HS-5 (cell line): Measurements from ENCODE around the gene NLGN3.

Source experiments
- DNase-seq: peaks from one replicate; pipeline ENCODE4 v3.0.0-alpha.2; 2012; ENCODE audit warnings: low read depth

Gene NLGN3

GRCh38 chrX:71118032-71118984 is 26.3 kb upstream of the NLGN3 start, which contains the start of gene MED12:
TSS of gene MED12 (plus strand) at chrX:71118596. CDS start at chrX:71118755, 159 bp downstream.
- DNase-seq: peak; percentile 25

DNA sequence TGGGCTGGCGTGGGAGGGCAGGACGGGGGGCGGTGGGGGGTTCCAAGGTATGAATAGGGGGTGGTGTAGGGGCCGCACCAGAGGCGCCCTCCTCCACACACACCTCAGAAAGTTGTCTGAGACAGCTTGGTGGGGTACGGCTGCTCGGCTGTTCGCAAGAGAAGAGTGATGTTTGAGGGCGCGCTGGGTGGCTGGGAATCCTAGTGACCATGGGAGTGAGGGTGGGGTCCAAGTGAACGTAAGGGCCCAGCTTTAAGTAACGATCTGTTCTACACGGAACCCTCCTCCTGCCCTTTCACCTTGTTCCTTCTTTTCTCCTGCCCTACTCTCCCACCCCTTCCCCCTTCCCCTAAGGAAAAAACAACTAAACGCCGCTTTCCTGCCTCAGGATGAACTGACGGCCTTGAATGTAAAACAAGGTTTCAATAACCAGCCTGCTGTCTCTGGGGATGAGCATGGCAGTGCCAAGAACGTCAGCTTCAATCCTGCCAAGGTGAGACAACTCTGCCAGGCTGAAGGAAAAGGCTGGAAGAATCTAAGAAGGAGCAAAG is 25.6 kb upstream of the NLGN3 start:
- DNase-seq: no peak

DNA sequence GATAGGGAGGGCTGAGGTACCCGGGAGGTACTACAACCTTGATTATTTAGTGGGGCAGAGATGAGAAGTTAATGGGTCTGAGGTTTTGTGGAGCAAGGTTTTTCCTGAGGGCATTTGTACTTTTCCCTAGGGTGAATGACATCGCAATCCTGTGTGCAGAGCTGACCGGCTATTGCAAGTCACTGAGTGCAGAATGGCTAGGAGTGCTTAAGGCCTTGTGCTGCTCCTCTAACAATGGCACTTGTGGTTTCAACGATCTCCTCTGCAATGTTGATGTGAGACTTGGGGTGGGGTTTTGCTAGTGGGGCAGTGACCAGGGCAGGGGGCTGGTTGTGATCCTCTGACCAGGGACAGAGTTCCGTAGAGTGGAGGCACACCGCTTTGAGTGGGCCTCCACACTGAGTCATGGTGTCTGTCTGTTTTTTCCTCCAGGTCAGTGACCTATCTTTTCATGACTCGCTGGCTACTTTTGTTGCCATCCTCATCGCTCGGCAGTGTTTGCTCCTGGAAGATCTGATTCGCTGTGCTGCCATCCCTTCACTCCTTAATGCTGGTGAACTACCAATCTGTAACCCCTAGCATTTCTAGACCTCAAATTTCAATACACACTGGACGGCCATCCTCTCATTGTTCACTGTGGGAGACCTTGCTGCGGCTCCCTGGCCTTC is 16.3 kb upstream of the NLGN3 start:
- no peak for DNase-seq

DNA sequence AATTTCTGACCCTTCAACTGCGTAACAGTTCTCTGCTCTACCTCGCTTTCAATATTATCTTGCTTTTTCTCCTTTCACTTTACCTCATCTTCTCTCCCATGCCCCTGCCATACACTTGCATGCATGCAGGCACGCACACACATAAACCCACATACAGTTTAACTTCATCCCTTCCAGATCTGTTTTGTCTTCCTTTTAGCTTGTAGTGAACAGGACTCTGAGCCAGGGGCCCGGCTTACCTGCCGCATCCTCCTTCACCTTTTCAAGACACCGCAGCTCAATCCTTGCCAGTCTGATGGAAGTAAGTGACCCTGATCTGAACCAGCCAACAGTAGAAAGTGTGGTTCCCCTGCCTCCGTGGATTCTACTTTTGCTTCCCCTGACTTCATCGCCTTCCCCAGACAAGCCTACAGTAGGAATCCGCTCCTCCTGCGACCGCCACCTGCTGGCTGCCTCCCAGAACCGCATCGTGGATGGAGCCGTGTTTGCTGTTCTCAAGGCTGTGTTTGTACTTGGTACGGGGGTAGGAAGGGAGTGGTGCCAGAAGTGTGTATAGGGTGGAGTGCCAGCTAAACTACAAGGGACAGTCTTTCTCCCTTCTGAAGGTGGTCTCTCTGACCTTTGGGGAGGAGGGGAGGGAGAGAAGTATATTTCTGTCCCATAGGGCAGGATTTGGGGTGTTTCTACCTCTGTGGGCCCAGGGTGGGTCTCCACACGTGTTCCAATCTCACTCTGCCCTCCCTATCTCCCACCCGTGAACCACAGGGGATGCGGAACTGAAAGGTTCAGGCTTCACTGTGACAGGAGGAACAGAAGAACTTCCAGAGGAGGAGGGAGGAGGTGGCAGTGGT is 15.5 kb upstream of the NLGN3 start:
- DNase-seq: no peak

DNA sequence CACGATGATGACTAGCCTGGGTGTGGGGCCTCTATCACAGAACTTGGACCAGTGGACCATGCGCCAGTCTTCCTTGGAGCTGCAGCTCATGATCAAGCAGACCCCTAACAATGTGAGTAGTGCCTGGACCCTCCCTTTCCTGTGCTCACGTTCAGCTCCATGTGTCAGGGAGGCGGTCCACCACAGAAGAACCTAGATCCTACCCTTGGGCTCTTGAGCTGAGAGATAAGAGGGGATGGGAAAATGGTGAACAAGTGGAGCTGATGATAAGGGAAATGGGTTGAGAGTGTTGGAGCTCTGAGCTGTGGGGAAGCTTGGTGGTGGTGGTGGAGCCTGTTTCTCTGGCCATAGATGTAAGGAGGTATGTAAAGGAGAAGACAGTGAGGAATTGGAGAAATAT is 13.1 kb upstream of the NLGN3 start:
- DNase-seq: no peak

DNA sequence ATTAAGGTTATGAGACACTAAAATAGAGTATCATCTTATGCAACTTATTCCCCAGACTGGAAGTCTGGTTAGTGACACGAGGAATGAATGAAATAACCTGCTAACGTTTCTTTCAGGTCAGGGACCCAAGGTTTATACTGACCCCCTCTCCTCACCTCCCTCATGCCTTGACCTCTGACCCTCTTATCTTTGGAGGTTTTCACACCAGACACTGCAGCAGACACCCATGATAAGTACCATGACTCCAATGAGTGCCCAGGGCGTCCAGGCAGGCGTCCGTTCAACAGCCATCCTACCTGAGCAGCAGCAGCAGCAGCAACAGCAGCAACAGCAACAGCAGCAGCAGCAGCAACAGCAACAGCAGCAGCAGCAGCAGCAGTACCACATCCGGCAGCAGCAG is 4.2 kb upstream of the NLGN3 start:
- DNase-seq: no peak

GRCh38 chrX:71143508-71143907 is 1.1 kb upstream of the NLGN3 start:
- DNase-seq: no peak

DNA sequence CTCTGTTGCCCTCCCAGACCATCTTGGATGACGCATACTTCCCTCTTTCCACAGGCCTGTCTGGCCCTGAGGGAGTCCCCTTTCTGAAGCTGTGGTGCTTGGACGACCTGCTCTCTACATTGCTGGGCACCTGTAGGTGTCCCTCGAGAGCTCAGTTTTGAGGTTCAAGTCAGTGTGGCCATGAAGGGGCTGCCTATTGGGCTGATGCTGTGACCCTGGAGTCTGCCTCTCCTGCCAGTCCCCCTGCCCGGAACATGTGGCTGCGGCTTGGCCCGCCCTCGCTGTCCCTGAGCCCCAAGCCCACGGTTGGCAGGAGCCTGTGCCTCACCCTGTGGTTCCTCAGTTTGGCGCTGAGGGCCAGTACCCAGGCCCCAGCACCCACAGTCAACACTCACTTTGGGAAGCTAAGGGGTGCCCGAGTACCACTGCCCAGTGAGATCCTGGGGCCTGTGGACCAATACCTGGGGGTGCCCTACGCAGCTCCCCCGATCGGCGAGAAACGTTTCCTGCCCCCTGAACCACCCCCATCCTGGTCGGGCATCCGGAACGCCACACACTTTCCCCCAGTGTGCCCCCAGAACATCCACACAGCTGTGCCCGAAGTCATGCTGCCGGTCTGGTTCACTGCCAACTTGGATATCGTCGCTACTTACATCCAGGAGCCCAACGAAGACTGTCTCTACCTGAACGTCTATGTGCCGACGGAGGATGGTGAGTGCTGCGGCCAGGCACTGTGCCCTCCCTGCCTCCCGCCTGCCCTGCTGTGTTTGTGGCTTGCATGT is 3.0 kb downstream of the NLGN3 start:
- no peak for DNase-seq

- no peak for DNase-seq
These were observed 3.6 kb downstream of the NLGN3 start for GRCh38 chrX:71148278-71148663.

DNA sequence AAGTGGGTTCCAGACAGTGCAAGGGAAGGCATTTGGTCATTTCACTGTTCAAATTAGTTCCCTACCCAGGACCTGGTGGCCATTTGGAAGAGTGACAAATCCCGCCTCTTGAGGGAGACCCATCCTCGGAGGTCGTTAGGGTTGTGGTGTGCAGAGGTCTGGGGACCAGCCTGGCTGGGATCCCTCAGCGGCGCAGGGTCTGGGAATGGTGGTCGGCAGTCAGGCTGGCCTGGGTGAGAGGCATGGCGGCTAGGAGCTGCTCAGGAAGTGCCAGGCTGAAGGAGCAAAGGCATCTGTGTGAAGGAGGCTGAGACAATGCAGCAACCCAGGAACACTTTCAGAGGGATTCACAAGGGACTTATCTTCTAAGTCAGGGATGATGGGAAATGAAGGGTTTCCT is 6.7 kb downstream of the NLGN3 start:
- DNase-seq: no peak

DNA sequence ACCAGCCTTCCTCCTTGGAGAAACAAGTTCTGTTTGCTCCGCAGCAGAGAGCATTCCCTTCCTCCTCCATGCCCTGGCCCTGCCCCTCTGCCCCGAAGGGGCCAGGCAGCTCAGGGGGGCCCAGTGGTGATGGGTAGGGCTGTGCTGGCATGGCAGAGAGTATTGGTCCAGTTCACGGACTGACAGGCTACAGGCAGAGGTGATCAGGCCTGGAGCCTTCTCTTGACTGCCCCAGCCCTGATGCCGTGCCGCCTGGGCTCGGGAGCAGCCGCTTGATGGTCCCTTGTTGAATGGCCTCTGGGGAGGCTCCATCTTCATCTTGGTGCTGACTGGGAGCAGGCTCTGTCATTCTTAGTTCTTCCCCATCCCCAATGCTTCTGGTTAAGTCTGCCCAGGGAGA is 9.6 kb downstream of the NLGN3 start:
- no peak for DNase-seq

DNA sequence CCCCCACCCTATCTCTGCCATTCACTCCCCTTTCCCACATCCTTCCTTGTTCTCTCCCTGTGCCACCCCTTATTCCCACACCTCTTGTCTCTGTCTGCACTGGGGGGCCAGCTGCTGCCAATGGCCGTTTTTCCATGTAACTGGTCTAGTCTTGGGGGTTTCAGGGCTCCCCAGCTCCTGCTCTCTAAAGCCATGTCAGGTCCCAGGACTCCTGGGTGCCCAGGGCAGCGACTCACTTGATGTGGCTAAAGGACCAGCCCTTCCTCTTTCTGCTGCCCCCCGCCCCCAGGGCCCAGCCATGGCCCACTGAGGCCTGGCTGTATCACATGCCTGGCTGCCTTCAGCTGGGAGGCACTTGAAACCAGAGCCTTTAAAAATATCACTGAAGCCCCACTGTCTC is 10.0 kb downstream of the NLGN3 start:
- no peak for DNase-seq

- DNase-seq: no peak
These were observed 14.0 kb downstream of the NLGN3 start for GRCh38 chrX:71158603-71159002.

- no peak for DNase-seq
These were observed 14.7 kb downstream of the NLGN3 start for GRCh38 chrX:71159335-71159734.

DNA sequence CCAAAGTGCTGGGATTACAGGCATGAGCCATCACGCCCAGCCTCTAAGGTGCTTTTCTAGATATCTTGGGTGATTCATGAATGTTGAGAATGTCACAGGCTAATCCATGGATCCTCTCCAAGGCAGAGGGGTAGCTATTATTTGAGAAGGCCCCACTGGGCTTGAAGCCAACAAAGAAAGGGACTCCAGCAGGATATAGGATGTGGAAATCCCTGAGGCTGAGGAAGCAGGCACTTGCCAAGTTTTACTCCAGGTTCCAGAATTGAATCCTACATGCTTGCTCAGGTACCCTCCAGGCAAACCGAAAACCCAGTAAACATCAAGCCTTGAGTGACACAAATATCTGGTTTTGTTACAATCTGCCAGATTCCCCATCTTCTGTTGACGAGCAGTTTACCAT is 15.8 kb downstream of the NLGN3 start:
- no peak for DNase-seq

DNA sequence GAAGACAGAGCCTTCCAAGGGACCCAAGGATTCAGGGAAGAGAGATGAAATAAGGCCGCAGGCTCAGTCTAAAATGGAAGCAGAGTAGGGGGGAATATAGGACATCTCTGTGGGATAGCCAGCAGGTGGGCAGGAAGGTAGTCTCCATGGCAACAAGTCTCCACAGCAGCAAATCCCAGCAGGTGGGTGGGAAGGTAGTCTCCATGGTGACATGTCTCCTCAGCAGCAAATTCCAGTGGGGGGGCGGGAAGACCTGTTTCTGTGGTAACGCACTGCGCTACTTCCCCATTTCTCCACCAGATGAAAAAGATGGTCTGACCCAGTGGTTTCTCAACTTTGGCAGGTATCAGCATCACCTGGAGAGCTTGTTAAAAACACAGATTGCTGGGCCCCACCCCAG is 18.3 kb downstream of the NLGN3 start:
- DNase-seq: no peak

DNA sequence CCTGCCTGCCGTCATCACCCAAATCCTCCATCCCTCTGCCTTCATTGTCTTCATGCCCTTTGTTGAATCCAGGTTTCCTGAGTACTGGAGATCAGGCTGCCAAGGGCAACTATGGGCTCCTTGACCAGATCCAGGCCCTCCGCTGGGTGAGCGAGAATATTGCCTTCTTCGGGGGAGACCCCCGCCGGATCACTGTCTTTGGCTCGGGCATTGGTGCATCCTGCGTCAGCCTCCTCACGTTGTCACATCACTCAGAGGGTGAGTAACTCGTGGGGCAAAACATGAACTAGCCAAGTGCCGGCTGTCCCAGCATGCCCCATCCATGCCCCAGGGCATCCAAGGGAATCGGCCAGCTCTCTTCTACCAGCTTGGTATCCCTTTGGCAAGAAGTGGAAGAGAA is 19.4 kb downstream of the NLGN3 start:
- no peak for DNase-seq

- no peak for DNase-seq
These were observed 21.8 kb downstream of the NLGN3 start for GRCh38 chrX:71166461-71166860.

DNA sequence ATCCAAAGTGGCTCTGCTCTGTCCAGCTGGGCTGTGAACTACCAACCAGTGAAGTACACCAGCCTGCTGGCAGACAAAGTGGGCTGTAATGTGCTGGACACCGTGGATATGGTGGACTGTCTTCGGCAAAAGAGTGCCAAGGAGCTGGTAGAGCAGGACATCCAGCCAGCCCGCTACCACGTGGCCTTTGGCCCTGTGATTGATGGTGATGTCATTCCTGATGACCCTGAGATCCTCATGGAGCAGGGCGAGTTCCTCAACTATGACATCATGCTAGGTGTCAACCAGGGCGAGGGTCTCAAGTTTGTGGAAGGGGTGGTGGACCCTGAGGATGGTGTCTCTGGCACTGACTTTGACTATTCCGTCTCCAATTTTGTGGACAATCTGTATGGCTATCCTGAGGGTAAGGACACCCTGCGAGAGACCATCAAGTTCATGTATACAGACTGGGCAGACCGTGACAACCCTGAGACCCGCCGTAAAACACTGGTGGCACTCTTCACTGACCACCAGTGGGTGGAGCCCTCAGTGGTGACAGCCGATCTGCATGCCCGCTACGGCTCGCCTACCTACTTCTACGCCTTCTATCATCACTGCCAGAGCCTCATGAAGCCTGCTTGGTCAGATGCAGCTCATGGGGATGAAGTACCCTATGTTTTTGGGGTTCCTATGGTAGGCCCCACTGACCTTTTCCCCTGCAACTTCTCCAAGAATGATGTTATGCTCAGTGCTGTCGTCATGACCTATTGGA is 22.6 kb downstream of the NLGN3 start:
- DNase-seq: no peak

GRCh38 chrX:71168134-71168533 is 23.5 kb downstream of the NLGN3 start:
- no peak for DNase-seq

DNA sequence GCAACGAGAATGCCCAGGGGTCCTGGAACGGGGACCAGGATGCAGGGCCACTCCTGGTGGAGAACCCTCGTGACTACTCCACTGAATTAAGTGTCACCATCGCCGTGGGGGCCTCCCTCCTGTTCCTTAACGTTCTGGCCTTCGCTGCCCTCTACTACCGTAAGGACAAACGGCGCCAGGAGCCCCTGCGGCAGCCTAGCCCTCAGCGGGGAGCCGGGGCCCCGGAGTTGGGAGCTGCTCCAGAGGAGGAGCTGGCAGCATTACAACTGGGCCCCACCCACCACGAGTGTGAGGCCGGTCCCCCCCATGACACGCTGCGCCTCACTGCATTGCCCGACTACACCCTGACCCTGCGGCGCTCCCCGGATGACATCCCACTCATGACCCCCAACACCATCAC is 24.9 kb downstream of the NLGN3 start:
- DNase-seq: no peak
